ENCODE measurements around the gene SMG6.

SMG6 gene

GRCh38 chr17:2060385-2060658 is 243.3 kb downstream of the SMG6 start:
- H3K4me3 ChIP-seq (ENCODE audit: low read depth, low read length): no peak overlapping the region
- H3K9me3 ChIP-seq (ENCODE audit: control insufficient read depth, insufficient read depth, low read depth, low read length): no peaks in the 10 kb centered on the region
- H3K27ac ChIP-seq (ENCODE audit: extremely low read depth, low read depth, low read length): no peak overlapping the region
- CTCF ChIA-PET: interaction anchor here (3.2 kb wide), 1 partner anchor 185 kb away, joined by 24 read pairs; no protein-coding TSS in a partner anchor
- H3K36me3 ChIP-seq (ENCODE audit: control insufficient read depth in 2 of 2, insufficient read depth in 1 of 2, low read length in 2 of 2): peaks cover 0 to 26% of the 10 kb centered on the region in 2 experiments; a peak in 1 of 3 replicates
- no peak for TF ChIP-seq ZFP37 (tag by site-specific recombination; IDR thresholded peaks at IDR 0.05)
- TF ChIP-seq KLF9 (tag by site-specific recombination; IDR thresholded peaks at IDR 0.05; ENCODE audit: low read depth): no peak
- no peak for TF ChIP-seq ZNF626 (tag by site-specific recombination; IDR thresholded peaks at IDR 0.05)
- no peak for TF ChIP-seq HOXA7 (CRISPR knock-in tag; IDR thresholded peaks at IDR 0.05; ENCODE audit: borderline replicate concordance)
- no peak for TF ChIP-seq TCF7L2 (IDR thresholded peaks at IDR 0.05; ENCODE audit: borderline replicate concordance, low read depth, low read length)
- no peak for TF ChIP-seq ZNF2 (tag by site-specific recombination; IDR thresholded peaks at IDR 0.05)
- TF ChIP-seq, protein P1, sequence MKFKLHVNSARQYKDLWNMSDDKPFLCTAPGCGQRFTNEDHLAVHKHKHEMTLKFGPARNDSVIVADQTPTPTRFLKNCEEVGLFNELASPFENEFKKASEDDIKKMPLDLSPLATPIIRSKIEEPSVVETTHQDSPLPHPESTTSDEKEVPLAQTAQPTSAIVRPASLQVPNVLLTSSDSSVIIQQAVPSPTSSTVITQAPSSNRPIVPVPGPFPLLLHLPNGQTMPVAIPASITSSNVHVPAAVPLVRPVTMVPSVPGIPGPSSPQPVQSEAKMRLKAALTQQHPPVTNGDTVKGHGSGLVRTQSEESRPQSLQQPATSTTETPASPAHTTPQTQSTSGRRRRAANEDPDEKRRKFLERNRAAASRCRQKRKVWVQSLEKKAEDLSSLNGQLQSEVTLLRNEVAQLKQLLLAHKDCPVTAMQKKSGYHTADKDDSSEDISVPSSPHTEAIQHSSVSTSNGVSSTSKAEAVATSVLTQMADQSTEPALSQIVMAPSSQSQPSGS (tag by site-specific recombination; IDR thresholded peaks at IDR 0.05; ENCODE audit: low read depth): no peak
- no peak for TF ChIP-seq ZNF473 (tag by site-specific recombination; IDR thresholded peaks at IDR 0.05)
- TF ChIP-seq, protein P2, sequence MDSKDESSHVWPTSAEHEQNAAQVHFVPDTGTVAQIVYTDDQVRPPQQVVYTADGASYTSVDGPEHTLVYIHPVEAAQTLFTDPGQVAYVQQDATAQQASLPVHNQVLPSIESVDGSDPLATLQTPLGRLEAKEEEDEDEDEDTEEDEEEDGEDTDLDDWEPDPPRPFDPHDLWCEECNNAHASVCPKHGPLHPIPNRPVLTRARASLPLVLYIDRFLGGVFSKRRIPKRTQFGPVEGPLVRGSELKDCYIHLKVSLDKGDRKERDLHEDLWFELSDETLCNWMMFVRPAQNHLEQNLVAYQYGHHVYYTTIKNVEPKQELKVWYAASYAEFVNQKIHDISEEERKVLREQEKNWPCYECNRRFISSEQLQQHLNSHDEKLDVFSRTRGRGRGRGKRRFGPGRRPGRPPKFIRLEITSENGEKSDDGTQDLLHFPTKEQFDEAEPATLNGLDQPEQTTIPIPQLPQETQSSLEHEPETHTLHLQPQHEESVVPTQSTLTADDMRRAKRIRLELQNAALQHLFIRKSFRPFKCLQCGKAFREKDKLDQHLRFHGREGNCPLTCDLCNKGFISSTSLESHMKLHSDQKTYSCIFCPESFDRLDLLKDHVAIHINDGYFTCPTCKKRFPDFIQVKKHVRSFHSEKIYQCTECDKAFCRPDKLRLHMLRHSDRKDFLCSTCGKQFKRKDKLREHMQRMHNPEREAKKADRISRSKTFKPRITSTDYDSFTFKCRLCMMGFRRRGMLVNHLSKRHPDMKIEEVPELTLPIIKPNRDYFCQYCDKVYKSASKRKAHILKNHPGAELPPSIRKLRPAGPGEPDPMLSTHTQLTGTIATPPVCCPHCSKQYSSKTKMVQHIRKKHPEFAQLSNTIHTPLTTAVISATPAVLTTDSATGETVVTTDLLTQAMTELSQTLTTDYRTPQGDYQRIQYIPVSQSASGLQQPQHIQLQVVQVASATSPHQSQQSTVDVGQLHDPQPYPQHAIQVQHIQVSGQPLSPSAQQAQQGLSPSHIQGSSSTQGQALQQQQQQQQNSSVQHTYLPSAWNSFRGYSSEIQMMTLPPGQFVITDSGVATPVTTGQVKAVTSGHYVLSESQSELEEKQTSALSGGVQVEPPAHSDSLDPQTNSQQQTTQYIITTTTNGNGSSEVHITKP (tag by site-specific recombination; IDR thresholded peaks at IDR 0.05): no peak
- no peak for TF ChIP-seq ZNF677 (tag by site-specific recombination; IDR thresholded peaks at IDR 0.05)
- POLR2A ChIA-PET: no interaction called here
- H3K4me1 ChIP-seq (ENCODE audit: control insufficient read depth, insufficient read depth, low read length): no peaks in the 10 kb centered on the region; the same call in 1 of the 2 replicates

- Histone ChIP-seq H3K4me3 (ENCODE audit: low read depth, low read length) (no peak overlapping the region), H3K36me3 (ENCODE audit: control insufficient read depth in 2 of 2, insufficient read depth in 1 of 2, low read length in 2 of 2) (peaks cover 0 to 22% of the 10 kb centered on the region in 2 experiments; a peak in 1 of 3 replicates), H3K9me3 (ENCODE audit: control insufficient read depth, insufficient read depth, low read depth, low read length) (no peaks in the 10 kb centered on the region), H3K27ac (ENCODE audit: extremely low read depth, low read depth, low read length) (no peak overlapping the region), H3K4me1 (ENCODE audit: control insufficient read depth, insufficient read depth, low read length) (no peaks in the 10 kb centered on the region)
- ChIA-PET CTCF (interaction anchor here (0.9 to 3.2 kb wide), 4 partner anchors 15 to 294 kb away, joined by 3 to 24 read pairs (median 4); no protein-coding TSS in a partner anchor), POLR2A (interaction anchor here (0.6 kb wide), 1 partner anchor 90 kb away, joined by 3 read pairs; no protein-coding TSS in a partner anchor)
- TF ChIP-seq ZNF785 (tag by site-specific recombination; IDR thresholded peaks at IDR 0.05) (no peak), ZNF366 (tag by site-specific recombination; conservative IDR thresholded peaks at IDR 0.05) (no peak), ZNF707 (tag by site-specific recombination; IDR thresholded peaks at IDR 0.05) (no peak), ZNF274 (IDR thresholded peaks at IDR 0.05; ENCODE audit: low read length) (no peak), ZNF274 (tag by site-specific recombination; IDR thresholded peaks at IDR 0.05; ENCODE audit: borderline replicate concordance) (no peak), ZFHX2 (tag by site-specific recombination; conservative IDR thresholded peaks at IDR 0.05) (no peak), ZNF600 (tag by site-specific recombination; IDR thresholded peaks at IDR 0.05) (no peak), ZNF548 (tag by site-specific recombination; IDR thresholded peaks at IDR 0.05) (no peak), KLF9 (tag by site-specific recombination; IDR thresholded peaks at IDR 0.05; ENCODE audit: low read depth) (no peak), ZNF623 (tag by site-specific recombination; IDR thresholded peaks at IDR 0.05) (no peak), ZSCAN30 (tag by site-specific recombination; IDR thresholded peaks at IDR 0.05) (no peak), KLF1 (tag by site-specific recombination; IDR thresholded peaks at IDR 0.05) (no peak), ZNF670 (tag by site-specific recombination; IDR thresholded peaks at IDR 0.05; ENCODE audit: low read depth) (no peak), ZNF76 (tag by site-specific recombination; IDR thresholded peaks at IDR 0.05; ENCODE audit: borderline replicate concordance, low read depth) (no peak), ZNF394 (tag by site-specific recombination; IDR thresholded peaks at IDR 0.05; ENCODE audit: borderline replicate concordance) (no peak), ZNF48 (tag by site-specific recombination; IDR thresholded peaks at IDR 0.05) (no peak), ZNF501 (tag by site-specific recombination; IDR thresholded peaks at IDR 0.05) (no peak), ZNF398 (tag by site-specific recombination; IDR thresholded peaks at IDR 0.05) (no peak)
These were observed 243.8 kb downstream of the SMG6 start for GRCh38 chr17:2059547-2060384.
